Tibial artery (tissue), 4 donors: ENCODE data around the gene OTX2.

Experiments used
- DNase-seq, 2 donors: peaks; one replicate each; pipeline ENCODE4 v3.0.0-alpha.2; 2019
- H3K27ac ChIP-seq, 2 donors: fragments of 200-600 bp; sonication (generic) in 1 of 2; 1 replicate in 1 of 2; 2 replicates in 1 of 2; pipeline ENCODE4 v1.5.1; 2018 to 2019; ENCODE audit warnings: mild to moderate bottlenecking in 1 of 2
- H3K27me3 ChIP-seq, 2 donors: fragments of 200-600 bp; sonication (generic) in 1 of 2; one replicate each; pipeline versions ENCODE4 v1.5.1 to v1.6.0; 2016 to 2019
- H3K36me3 ChIP-seq, 3 donors: fragments of 200-600 bp; sonication (generic) in 2 of 3; one replicate each; pipeline ENCODE4 v1.5.1; 2016 to 2019; ENCODE audit warnings: mild to moderate bottlenecking in 2 of 3
- H3K4me1 ChIP-seq, 4 donors: fragments of 200-600 bp; sonication (generic) in 2 of 4; 1 replicate in 3 of 4; 2 replicates in 1 of 4; pipeline ENCODE4 v1.5.1; 2016 to 2019
- H3K4me3 ChIP-seq, 2 donors: fragments of 200-600 bp; sonication (generic) in 1 of 2; 1 replicate in 1 of 2; 2 replicates in 1 of 2; pipeline ENCODE4 v1.5.1; 2018 to 2019; ENCODE audit warnings: mild to moderate bottlenecking in 2 of 2
- H3K9me3 ChIP-seq, 3 donors: fragments of 200-600 bp; sonication (generic) in 1 of 3; one replicate each; pipeline ENCODE4 v1.5.1; 2016 to 2019
- intact Hi-C: fragments of 100-400 bp; cut with DNase I; formaldehyde crosslinking; loops from one replicate; pipeline ENCODE4 v1.15.0; 2023; ENCODE audit warnings: low total_unique reads
- TF ChIP-seq, protein P1 (sequence below), 2 experiments: fragments of 200-600 bp in 1 of 2; fragments of 450-650 bp in 1 of 2; IDR thresholded peaks; one replicate each; pipeline ENCODE4 v1.5.1; 2017 to 2019; ENCODE audit warnings: antibody characterized with exemption in 2 of 2, mild to moderate bottlenecking in 1 of 2, moderate library complexity in 1 of 2

The OTX2 gene

DNA sequence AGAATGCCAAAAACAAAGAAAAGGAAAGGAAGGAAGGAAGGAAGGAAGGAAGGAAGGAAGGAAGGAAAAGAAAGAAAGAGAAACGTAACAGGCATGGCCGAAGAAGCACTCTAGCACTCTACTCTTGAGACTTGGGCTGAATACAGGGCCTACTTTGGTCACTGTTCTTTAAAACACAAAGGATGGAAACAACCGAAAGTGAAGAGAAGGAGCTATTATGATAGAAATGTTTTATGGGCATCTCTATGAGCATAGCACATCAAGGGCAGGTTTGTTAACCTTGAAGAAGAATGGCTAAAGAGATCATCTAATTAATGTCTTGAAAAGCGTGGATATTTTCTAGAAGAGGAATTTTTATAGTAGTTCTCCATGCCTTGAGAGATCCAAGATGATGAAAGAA, 15.9 kb upstream of the OTX2 start:
- intact Hi-C loops: no loop called here
- Histone ChIP-seq H3K4me3 (no peak overlapping the region), H3K27ac (no peak overlapping the region), H3K4me1 (no peaks in the 10 kb centered on the region), H3K36me3 (no peaks in the 10 kb centered on the region), H3K27me3 (peaks cover 0 to 5% of the 10 kb centered on the region in 2 donors), H3K9me3 (no peaks in the 10 kb centered on the region)
- no peak for DNase-seq
- TF ChIP-seq, protein P1, sequence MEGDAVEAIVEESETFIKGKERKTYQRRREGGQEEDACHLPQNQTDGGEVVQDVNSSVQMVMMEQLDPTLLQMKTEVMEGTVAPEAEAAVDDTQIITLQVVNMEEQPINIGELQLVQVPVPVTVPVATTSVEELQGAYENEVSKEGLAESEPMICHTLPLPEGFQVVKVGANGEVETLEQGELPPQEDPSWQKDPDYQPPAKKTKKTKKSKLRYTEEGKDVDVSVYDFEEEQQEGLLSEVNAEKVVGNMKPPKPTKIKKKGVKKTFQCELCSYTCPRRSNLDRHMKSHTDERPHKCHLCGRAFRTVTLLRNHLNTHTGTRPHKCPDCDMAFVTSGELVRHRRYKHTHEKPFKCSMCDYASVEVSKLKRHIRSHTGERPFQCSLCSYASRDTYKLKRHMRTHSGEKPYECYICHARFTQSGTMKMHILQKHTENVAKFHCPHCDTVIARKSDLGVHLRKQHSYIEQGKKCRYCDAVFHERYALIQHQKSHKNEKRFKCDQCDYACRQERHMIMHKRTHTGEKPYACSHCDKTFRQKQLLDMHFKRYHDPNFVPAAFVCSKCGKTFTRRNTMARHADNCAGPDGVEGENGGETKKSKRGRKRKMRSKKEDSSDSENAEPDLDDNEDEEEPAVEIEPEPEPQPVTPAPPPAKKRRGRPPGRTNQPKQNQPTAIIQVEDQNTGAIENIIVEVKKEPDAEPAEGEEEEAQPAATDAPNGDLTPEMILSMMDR (IDR thresholded peaks at IDR 0.05): no peak

DNA sequence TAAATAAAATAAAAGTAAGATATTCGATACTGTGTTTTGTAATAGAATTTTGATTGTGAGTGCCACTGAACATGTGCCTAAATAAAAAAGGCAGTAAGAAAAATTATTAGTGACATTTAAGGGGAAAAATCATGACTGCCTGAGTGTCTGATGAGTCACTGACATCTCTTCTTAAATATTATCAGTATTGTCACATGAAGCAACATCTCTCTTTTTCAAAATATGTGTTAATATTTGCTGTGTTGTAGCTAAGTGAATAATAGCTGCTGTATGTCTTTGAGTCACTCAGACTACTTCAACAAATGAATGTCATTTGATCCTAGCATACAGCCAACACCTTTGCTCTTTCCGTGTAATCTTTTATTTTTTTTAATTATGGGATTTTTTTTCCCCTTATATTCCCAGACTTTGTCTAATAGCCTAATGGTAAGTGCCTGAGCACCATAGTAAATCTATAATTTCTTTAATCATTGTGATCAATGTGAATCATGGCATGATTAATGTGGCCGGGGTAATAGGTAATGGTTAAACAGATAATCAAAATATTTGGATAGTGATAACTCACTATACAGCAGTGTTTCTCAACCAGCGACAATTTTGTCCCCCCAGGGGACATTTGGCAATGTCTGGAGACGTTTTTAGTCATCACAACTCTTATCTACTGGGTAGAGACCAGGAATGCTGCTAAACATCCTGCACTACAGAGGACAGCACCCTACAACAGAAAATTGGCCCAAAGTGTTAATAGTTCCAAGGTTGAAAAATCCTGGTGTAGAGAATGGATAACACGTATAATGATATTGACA, 11.7 kb upstream of the OTX2 start:
- intact Hi-C loops: no loop called here
- Histone ChIP-seq H3K4me3 (no peak overlapping the region), H3K36me3 (no peaks in the 10 kb centered on the region), H3K9me3 (no peaks in the 10 kb centered on the region), H3K27ac (no peak overlapping the region), H3K27me3 (peaks cover 0 to 24% of the 10 kb centered on the region in 2 donors), H3K4me1 (no peaks in the 10 kb centered on the region)
- DNase-seq: no peak
- TF ChIP-seq, protein P1 (IDR thresholded peaks at IDR 0.05): no peak

DNA sequence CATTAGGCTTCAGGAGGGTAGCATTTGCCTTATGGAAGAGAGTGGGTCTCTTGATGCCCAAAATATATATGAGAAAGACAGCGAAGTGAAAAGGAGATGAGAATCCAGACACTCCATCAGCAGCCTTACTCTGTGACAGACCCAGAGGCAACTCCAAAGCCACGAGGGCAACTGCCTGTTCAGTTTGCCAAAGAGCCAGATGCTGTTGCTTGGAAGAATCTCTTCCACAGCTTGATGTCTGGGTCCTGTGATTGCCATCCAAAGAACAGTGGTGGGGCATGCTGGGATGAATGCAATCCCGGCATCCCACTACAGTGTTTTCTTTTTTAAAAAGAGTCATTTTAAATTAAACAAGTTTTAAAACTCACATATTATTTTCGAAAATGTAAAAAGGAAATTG, 10.9 kb upstream of the OTX2 start:
- Histone ChIP-seq H3K9me3 (no peaks in the 10 kb centered on the region), H3K27ac (no peak overlapping the region), H3K4me1 (peaks cover 0 to 5% (median 0%) of the 10 kb centered on the region in 4 donors), H3K27me3 (peaks cover 0 to 33% of the 10 kb centered on the region in 2 donors), H3K4me3 (no peak overlapping the region), H3K36me3 (no peaks in the 10 kb centered on the region)
- no peak for DNase-seq
- intact Hi-C loops: no loop called here
- TF ChIP-seq, protein P1 (IDR thresholded peaks at IDR 0.05): no peak

DNA sequence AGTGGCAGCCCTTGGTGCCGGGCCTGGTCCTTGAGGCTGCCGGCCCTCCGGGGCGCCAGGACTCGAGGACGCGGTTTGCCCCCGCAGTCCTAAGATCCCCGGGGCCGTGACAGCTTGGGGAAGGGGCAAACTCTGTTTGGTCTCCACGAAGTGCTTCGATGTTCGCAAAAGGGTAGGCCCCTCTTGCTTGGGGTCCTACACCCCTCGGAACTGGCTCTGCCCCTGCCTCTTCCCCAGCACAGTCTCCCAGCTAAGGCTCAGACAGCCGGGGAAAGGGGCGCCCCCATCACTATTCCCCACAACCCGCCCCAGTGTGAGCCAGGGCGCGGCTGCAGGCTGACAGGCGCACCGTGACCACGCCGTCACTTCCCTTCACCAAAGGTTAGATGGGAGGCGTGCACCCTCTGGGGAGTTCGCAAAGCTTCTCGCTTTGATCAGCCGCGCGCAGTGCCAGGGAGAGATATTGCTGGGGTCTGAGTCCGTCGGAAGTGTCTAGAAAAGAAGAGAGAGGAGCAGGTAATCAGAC, 7.2 kb upstream of the OTX2 start:
- H3K4me1 ChIP-seq: peaks cover 0 to 5% (median 0%) of the 10 kb centered on the region in 4 donors
- peaks cover 0 to 63% of the 10 kb centered on the region in 2 donors for H3K27me3 ChIP-seq
- TF ChIP-seq, protein P1 (IDR thresholded peaks at IDR 0.05): no peak

DNA sequence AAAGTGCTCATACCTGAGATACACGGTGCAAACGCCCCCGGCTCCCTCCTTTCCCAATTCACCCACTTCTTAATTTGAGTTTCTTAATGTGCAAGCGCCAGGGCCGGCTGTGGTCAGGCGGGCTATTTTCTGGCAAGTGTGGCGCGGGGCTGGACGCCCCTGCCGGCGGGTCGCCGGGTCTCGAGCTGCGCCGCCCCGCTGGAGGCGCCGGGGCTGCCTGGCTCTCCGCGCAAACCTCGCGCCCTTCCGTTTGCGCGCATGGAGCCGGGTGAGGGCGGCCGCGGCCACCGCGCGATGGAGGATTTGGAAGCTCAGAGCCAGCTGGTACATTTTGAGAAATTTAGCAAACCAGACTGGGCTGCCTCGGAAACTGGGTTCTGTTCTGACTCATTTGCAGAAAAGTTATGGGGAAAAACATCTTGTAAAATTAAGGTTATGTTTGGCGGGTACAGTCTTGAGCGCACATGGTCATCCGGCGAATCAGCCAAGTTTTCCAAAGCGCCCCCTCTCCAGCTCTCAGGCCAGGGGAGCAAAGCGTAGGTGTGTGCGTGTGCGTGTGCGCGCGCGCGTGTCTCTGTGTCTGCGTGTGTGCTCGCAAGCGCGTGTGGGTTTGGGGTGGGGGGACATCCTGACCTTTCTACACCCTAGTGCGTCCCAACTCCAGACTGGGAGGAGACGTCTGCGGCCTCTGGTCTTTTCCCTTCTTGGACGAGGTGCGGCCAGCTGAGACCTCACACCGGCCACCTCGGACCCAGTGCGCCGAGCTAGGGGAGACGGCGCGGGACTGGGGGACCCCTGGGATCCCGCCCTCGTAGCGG, 6.5 kb upstream of the OTX2 start:
- no peaks in the 10 kb centered on the region for H3K36me3 ChIP-seq
- peaks cover 0 to 5% (median 0%) of the 10 kb centered on the region in 4 donors for H3K4me1 ChIP-seq
- DNase-seq: no peak
- TF ChIP-seq, protein P1 (IDR thresholded peaks at IDR 0.05): no peak
- peaks cover 3 to 66% of the 10 kb centered on the region in 2 donors for H3K27me3 ChIP-seq
- intact Hi-C loops: no loop called here
- no peaks in the 10 kb centered on the region for H3K9me3 ChIP-seq
- no peak overlapping the region for H3K4me3 ChIP-seq
- no peak overlapping the region for H3K27ac ChIP-seq

More for the DNA sequence above, 7.2 kb upstream of the OTX2 start:
- no peak overlapping the region for H3K4me3 ChIP-seq
- intact Hi-C loops: no loop called here
- no peak for DNase-seq
- no peaks in the 10 kb centered on the region for H3K36me3 ChIP-seq
- H3K9me3 ChIP-seq: no peaks in the 10 kb centered on the region
- H3K27ac ChIP-seq: no peak overlapping the region
